Esophagus muscularis mucosa (tissue), 3 donors: ENCODE data around the gene USP17L29.
"Not testable (repeated sequence)": the region's sequence is repeated elsewhere in the genome, so short reads cannot be mapped to it uniquely, and the experiment has no call there.

ENCODE experiments used
- EP300 ChIP-seq: sonication (generic); formaldehyde crosslinking; IDR thresholded peaks from one replicate; pipeline ENCODE4 v1.6.1; 2017; ENCODE audit warnings: antibody characterized with exemption
- TF ChIP-seq, protein P1 (sequence below), 3 experiments: fragments of 200-600 bp in 2 of 3; fragments of 450-650 bp in 1 of 3; sonication (generic) in 2 of 3; IDR thresholded peaks; one replicate each; pipeline ENCODE4 v1.5.1; 2017 to 2019; ENCODE audit warnings: antibody characterized with exemption in 3 of 3, mild to moderate bottlenecking in 2 of 3, moderate library complexity in 1 of 3

DNA sequence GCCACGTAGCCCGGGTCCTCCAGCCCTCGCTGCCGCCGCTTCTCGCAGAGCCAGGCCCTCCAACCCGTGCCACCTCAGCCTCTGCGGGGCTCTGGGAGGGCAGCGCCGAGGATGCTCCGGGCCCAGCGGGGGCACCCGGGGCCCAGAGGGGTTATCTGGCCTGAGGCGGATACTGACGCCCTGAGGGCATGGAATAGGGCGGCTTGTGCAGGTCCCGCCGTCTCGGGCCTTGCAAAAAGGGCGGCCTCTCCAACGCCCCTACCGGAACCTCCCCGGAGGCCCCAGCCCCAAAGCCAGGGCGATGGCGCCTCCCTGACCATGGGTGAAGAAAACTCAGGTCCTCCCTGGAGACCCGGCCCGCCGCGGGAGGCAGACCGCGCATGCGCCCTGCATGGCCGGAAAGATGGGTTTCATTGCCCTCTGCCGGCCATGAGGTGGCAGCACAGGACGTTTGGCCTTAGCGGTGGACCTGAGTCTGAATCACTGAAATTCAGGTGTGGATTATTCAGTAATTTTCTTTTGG is 27.6 kb downstream of the USP17L29 start:
- TF ChIP-seq, protein P1, sequence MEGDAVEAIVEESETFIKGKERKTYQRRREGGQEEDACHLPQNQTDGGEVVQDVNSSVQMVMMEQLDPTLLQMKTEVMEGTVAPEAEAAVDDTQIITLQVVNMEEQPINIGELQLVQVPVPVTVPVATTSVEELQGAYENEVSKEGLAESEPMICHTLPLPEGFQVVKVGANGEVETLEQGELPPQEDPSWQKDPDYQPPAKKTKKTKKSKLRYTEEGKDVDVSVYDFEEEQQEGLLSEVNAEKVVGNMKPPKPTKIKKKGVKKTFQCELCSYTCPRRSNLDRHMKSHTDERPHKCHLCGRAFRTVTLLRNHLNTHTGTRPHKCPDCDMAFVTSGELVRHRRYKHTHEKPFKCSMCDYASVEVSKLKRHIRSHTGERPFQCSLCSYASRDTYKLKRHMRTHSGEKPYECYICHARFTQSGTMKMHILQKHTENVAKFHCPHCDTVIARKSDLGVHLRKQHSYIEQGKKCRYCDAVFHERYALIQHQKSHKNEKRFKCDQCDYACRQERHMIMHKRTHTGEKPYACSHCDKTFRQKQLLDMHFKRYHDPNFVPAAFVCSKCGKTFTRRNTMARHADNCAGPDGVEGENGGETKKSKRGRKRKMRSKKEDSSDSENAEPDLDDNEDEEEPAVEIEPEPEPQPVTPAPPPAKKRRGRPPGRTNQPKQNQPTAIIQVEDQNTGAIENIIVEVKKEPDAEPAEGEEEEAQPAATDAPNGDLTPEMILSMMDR (IDR thresholded peaks at IDR 0.05): peak; percentile 57 to 62 (median 60)
- TF ChIP-seq EP300: not testable (repeated sequence)
